ENCODE results near the gene MCRS1. TPM values are rescaled to one million over a fixed set of nuclear protein-coding genes. Genes with fewer than 3 reads are reported as not detected.

The MCRS1 gene
- total RNA-seq, 1 donor from 2014 or later = 62.4 TPM

GRCh38 chr12:49567302-49567610, 686 bp downstream of the MCRS1 start:
- no peak for DNase-seq (ENCODE audit: low read depth)
- H3K4me3 ChIP-seq (ENCODE audit: low read depth, low read length) = peak overlapping the region; percentile 71
- no peak for TF ChIP-seq CTCF (conservative IDR thresholded peaks at IDR 0.05; ENCODE audit: low read depth, low read length)

- no peak for TF ChIP-seq CTCF (conservative IDR thresholded peaks at IDR 0.05; ENCODE audit: low read depth, low read length)
- no peak overlapping the region for H3K4me3 ChIP-seq (ENCODE audit: low read depth, low read length)
- DNase-seq (ENCODE audit: low read depth) = no peak
Measured at GRCh38 chr12:49566361-49566760, 1.6 kb downstream of the MCRS1 start.

GRCh38 chr12:49565406-49566265, 2.3 kb downstream of the MCRS1 start:
- no peak for DNase-seq (ENCODE audit: low read depth)
- H3K4me3 ChIP-seq (ENCODE audit: low read depth, low read length) = no peak overlapping the region
- TF ChIP-seq CTCF (conservative IDR thresholded peaks at IDR 0.05; ENCODE audit: low read depth, low read length) = no peak

GRCh38 chr12:49564686-49565405, 3.1 kb downstream of the MCRS1 start:
- no peak overlapping the region for H3K4me3 ChIP-seq (ENCODE audit: low read depth, low read length)
- no peak for TF ChIP-seq CTCF (conservative IDR thresholded peaks at IDR 0.05; ENCODE audit: low read depth, low read length)
- DNase-seq (ENCODE audit: low read depth) = no peak

- no peak for DNase-seq (ENCODE audit: low read depth)
- no peak for TF ChIP-seq CTCF (conservative IDR thresholded peaks at IDR 0.05; ENCODE audit: low read depth, low read length)
- no peak overlapping the region for H3K4me3 ChIP-seq (ENCODE audit: low read depth, low read length)
Measured at GRCh38 chr12:49563951-49564685, 3.8 kb downstream of the MCRS1 start.

GRCh38 chr12:49562831-49563230, 5.1 kb downstream of the MCRS1 start:
- no peak overlapping the region for H3K4me3 ChIP-seq (ENCODE audit: low read depth, low read length)

More at GRCh38 chr12:49562831-49563230, 5.1 kb downstream of the MCRS1 start:
- TF ChIP-seq CTCF (conservative IDR thresholded peaks at IDR 0.05; ENCODE audit: low read depth, low read length) = no peak
- DNase-seq (ENCODE audit: low read depth) = no peak

Data from epithelial cell of proximal tubule (primary cell).